Retinal pigment epithelial cell (primary cell): ENCODE results near the gene CD48.

Experiments used
- DNase-seq: peaks from one replicate; pipeline ENCODE4 v3.0.0-alpha.2; 2010; ENCODE audit warnings: low read depth
- H3K4me3 ChIP-seq: 2 replicates; pipeline ENCODE4 v1.5.1; 2011; ENCODE audit warnings: mild to moderate bottlenecking, low read length, control low read depth, moderate library complexity
- TF ChIP-seq, protein P1 (sequence below): conservative IDR thresholded peaks from 2 replicates; pipeline ENCODE4 v1.5.1; 2011; ENCODE audit warnings: low read depth, low read length, control low read depth, inconsistent platforms

CD48 gene

DNA sequence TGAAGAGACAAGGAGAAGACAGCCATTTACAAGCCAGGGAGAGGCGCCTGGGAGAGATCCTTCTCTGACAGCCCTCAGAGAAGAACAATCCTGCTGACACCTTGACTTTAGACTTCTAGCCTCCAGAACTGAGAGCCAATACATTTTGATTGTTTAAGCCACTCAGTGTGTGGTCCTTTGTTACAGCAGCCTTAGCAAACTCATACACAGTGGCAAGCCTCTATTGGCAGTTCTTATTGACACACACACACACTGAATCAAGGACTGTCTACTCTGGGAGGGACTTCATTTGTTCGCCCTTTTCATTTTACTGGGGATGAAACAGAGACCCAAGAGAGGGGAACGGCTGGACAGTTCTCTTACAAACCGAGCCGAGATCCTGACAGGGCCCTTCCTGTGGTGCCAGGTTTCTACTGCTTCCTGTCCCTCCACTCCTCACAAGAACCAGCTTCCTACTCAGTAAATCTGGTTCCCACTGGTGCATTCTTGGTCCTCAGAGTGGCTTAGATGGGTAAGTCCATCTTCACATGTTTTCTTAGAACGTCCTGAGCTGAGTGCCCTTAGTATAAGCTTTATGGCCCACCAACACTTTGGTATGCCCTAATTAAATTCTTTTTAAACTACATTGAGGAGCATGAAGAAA lies 79.5 kb downstream of the CD48 start:
- TF ChIP-seq, protein P1, sequence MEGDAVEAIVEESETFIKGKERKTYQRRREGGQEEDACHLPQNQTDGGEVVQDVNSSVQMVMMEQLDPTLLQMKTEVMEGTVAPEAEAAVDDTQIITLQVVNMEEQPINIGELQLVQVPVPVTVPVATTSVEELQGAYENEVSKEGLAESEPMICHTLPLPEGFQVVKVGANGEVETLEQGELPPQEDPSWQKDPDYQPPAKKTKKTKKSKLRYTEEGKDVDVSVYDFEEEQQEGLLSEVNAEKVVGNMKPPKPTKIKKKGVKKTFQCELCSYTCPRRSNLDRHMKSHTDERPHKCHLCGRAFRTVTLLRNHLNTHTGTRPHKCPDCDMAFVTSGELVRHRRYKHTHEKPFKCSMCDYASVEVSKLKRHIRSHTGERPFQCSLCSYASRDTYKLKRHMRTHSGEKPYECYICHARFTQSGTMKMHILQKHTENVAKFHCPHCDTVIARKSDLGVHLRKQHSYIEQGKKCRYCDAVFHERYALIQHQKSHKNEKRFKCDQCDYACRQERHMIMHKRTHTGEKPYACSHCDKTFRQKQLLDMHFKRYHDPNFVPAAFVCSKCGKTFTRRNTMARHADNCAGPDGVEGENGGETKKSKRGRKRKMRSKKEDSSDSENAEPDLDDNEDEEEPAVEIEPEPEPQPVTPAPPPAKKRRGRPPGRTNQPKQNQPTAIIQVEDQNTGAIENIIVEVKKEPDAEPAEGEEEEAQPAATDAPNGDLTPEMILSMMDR = no peak
- DNase-seq = no peak
- no peak overlapping the region for H3K4me3 ChIP-seq

DNA sequence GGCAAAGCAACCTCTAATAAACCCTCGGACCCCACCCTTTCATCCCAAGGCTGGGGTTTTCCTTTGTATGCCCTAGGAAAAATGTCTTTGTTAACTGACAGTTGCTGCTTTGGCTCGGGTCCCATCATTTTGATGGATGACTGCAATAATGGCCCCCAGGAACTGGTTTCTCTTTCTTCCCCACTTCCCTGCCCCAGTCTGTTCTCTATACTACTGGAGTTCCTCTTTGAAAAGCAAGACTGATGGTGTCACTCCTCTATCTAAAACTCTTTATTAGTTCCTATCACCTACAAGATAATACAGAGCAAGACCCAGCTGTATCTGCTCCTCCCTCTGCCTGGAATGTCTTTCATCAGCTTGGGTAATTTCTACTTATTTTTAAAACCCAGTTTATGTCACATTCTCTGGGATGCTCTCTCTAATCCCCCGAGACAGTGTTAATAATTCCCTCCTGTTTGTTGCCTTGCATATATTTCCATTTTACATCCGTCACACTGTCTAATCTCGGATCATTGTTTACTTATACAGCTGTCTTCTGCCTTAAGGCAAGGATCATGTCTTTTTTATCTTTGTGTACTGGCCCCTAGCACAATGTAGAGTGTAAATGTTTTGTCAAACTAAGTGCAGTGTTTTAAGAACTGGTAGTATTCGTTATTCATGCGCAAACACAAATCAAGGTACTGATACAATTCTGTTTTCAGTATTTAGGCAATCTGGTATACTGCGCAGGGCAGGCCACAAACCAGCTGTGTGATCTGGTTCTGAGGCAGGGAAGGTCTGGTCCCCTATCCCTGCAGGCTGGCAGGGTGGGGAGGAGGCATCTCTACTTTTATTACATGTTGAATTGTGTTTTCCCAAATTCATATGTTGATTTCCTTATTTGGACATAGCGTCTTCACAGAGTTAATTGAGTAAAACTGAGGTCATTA lies 80.8 kb downstream of the CD48 start:
- H3K4me3 ChIP-seq = no peak overlapping the region
- DNase-seq = no peak

DNA sequence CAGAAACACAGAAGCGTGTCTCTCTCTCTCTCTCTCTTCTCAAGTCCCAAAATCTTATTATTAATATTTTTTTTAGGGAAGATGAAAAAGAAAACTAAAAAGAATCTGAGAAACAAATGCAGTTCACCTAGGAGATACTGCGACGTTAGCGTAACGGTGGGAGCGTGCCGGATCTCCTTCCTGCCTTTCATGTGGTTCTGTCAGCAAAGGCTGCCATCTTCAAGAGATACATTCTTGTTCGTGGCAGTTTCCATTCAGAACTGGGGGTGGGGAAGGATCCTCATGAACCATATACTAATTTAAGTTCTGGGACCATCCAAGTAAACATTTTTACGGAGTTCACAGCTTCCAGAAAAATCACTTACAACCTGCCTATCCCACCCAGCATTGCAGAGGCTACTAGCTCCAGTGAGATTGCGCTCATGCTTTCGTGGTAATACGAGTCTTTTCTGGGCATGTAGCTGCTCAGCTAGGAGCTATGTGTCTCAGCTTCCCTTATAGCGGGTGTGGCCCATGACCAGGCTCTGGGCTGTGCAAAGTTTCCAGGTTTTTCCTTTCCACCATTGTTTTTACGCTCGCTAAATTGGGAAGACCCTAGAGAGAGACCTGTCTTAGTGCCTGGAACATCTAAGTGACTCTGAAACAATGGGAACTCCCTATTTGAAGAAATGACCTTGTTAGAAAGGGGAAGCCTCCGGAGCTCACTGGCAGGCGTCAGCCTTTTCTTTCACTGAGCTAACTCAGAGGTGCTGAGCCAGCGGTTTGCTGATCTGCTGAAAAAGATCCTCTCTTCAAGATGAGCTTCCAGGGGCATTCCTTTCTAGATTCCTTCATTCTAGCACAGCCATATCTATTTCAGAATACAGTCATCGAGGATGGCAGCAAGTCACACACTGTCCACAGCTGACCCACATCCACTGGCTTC lies 82.1 kb downstream of the CD48 start:
- DNase-seq = no peak
- H3K4me3 ChIP-seq = no peak overlapping the region
- TF ChIP-seq, protein P1 = no peak

More for the DNA sequence above, 80.8 kb downstream of the CD48 start:
- TF ChIP-seq, protein P1 = no peak

DNA sequence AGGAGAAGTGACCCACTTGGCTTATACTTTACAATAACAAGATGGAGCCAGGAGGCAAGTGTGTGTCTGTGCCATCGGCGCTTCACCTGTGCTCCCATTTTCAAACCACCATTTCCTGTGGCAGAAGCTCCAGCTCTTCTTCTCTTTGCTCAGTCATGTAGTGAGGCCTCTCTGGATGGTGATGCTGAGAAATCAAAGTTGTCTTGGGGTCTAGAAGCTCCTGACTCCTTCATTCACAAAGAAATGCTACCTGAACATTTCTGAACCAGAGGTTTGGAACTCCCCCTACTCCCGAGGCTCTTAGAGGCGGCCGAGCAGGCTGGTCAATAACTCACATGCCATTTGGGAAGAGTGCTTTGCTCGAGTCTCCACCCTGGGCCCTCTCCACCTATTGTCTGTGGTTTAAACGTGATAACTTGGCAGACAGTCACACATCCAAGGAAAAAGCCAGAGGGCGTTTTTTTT lies 82.8 kb downstream of the CD48 start:
- TF ChIP-seq, protein P1 = no peak
- no peak overlapping the region for H3K4me3 ChIP-seq
- no peak for DNase-seq
